Measurements from ENCODE around the gene LANCL2.

Gene LANCL2

DNA sequence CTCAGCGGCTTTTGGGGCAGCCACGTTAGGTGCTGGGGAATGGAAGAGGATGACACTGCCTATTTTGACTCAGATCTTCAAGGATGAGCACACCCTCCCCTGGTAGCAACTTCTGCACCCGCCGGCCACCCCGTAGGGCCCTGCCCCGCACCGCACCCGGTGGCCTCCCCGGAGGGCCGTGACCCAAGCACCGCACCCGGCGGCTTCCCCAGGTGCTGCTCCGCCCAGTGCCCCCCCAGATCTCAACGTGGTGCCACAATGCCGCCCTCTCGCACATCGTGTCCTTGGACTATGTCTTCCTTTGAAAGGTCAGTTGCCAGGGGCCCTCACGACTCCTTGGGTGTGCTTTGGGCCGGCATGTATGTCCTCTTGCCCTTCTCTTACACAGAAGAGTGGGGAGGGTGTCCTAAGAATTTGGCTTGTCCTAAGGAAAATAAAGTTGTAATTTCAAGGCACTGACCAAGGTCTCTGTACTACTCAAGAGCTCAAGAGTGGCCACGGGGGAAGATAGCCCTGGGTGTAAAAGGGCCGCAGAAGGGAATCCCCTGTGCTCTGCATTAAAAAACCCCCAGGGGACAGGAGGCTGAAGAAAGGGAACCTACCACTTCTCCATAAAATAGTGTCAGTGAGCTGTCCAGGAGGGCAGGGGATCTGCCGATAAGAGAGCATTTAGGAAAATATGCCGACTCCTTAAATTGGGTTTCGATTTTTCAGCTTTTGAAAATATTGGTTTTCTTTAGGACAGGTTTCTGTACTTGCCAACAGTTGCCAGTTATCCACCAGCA, 1.6 kb upstream of the LANCL2 start:
- H3K4me3 ChIP-seq (replicated peaks; ENCODE audit: low read depth, low read length) = no peak overlapping the region
- TF ChIP-seq, protein P1, sequence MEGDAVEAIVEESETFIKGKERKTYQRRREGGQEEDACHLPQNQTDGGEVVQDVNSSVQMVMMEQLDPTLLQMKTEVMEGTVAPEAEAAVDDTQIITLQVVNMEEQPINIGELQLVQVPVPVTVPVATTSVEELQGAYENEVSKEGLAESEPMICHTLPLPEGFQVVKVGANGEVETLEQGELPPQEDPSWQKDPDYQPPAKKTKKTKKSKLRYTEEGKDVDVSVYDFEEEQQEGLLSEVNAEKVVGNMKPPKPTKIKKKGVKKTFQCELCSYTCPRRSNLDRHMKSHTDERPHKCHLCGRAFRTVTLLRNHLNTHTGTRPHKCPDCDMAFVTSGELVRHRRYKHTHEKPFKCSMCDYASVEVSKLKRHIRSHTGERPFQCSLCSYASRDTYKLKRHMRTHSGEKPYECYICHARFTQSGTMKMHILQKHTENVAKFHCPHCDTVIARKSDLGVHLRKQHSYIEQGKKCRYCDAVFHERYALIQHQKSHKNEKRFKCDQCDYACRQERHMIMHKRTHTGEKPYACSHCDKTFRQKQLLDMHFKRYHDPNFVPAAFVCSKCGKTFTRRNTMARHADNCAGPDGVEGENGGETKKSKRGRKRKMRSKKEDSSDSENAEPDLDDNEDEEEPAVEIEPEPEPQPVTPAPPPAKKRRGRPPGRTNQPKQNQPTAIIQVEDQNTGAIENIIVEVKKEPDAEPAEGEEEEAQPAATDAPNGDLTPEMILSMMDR (IDR thresholded peaks at IDR 0.05; ENCODE audit: insufficient read depth, low read length, poor library complexity, severe bottlenecking) = no peak
- no peaks in the 10 kb centered on the region for H3K36me3 ChIP-seq (ENCODE audit: control insufficient read depth, insufficient read depth, low read length)
- no peaks in the 10 kb centered on the region for H3K27me3 ChIP-seq (replicated peaks; ENCODE audit: control insufficient read depth, insufficient read depth, low read length)
- DNase-seq (ENCODE audit: extremely low read depth, insufficient read length) = no peak

DNA sequence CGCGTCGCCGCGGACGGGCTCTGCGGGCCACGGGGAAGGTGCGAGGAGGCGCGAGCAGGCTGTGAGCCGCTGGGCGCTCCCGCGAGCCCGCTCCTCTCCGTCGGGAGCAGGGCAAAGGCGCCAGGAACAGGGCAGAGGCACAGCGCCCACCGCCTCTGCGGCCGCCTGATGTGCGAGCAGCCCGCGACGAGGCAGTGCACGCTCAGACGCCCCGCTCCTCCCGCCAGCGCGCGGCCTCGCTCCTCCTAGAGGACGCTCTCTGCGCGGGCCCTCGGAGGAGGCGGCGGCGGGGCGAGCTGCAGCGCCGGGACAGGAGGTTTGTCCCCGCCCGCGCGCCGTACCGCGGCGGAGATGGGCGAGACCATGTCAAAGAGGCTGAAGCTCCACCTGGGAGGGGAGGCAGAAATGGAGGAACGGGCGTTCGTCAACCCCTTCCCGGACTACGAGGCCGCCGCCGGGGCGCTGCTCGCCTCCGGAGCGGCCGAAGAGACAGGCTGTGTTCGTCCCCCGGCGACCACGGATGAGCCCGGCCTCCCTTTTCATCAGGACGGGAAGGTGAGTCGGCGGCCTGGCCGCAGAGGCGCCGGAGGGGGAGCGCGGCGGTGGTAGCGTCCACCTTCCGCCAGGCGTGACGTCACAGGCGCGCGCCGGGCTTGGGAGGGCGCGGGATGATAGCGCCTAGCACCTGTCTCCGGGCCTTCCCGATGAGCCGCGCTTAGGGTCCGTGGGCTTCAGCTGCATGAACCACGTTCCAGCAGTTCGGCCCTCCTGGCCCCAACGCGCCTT, 731 bp downstream of the LANCL2 start:
- TF ChIP-seq, protein P1 (IDR thresholded peaks at IDR 0.05; ENCODE audit: insufficient read depth, low read length, poor library complexity, severe bottlenecking) = no peak
- no peaks in the 10 kb centered on the region for H3K36me3 ChIP-seq (ENCODE audit: control insufficient read depth, insufficient read depth, low read length)
- peak; percentile 100 for DNase-seq (ENCODE audit: extremely low read depth, insufficient read length)
- H3K4me3 ChIP-seq (replicated peaks; ENCODE audit: low read depth, low read length) = peak overlapping the region; percentile 85
- no peaks in the 10 kb centered on the region for H3K27me3 ChIP-seq (replicated peaks; ENCODE audit: control insufficient read depth, insufficient read depth, low read length)

DNA sequence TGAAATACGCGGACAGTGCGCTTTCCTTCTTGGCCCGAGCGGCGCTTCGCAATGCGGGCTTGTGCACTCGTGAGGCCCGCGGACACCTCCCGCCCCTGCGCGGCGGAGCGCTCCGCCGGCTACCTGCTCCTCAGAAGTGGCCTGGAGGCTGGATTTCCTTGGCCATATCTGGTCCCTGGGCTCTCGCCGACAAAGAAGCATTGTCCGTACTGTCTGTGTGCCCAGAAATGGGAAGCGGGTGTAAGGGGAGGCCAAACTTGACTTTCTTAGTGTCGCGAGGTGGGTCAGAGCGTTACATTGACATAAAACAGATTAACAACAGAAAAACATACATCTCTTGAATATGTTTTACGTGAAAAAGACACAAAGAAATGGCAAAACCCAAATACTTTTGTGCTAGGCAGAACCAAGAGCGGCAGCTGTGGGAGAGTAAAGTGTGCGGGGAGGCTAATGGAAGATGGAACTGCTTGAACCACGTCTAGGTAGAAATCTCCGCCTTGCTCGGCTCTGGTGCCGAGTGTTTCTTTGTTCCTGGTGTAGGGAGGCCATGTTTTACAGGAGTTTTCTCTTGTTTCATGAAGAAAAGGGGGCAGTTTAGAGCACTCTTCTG, 1.4 kb downstream of the LANCL2 start:
- Histone ChIP-seq H3K27me3 (replicated peaks; ENCODE audit: control insufficient read depth, insufficient read depth, low read length) (no peaks in the 10 kb centered on the region), H3K4me3 (replicated peaks; ENCODE audit: low read depth, low read length) (peak overlapping the region; percentile 85), H3K36me3 (ENCODE audit: control insufficient read depth, insufficient read depth, low read length) (no peaks in the 10 kb centered on the region; the same call in 1 of the 2 replicates)
- TF ChIP-seq, protein P1 (IDR thresholded peaks at IDR 0.05; ENCODE audit: insufficient read depth, low read length, poor library complexity, severe bottlenecking) = no peak
- no peak for DNase-seq (ENCODE audit: extremely low read depth, insufficient read length)

DNA sequence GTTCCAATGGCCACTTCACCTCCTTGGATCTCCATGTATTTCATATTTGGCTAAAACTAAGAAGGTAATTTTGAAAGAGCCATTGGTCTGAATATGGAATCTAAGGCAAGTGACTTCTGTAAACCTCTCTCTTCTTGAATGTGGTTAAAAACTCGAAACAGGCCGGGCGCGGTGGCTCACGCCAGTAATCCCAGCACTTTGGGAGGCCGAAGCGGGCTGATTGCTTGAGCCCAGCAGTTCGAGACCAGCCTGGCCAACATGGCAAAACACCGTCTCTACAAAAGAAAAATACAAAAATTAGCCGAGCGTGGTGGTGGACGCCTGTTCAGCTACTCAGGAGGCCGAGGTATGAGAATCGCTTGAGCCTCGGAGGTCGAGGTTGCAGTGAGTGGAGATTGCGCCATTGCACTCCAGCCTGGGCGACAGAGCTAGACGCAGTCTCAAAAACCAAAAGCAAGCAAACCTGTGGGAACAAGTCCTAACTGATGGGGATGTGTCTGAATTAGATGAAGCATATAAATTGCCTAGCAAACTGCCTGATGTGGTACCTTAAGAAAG, 2.2 kb downstream of the LANCL2 start:
- H3K4me3 ChIP-seq (replicated peaks; ENCODE audit: low read depth, low read length) = peak overlapping the region; percentile 85
- no peaks in the 10 kb centered on the region; the same call in 1 of the 2 replicates for H3K36me3 ChIP-seq (ENCODE audit: control insufficient read depth, insufficient read depth, low read length)
- H3K27me3 ChIP-seq (replicated peaks; ENCODE audit: control insufficient read depth, insufficient read depth, low read length) = no peaks in the 10 kb centered on the region
- no peak for DNase-seq (ENCODE audit: extremely low read depth, insufficient read length)
- TF ChIP-seq, protein P1 (IDR thresholded peaks at IDR 0.05; ENCODE audit: insufficient read depth, low read length, poor library complexity, severe bottlenecking) = no peak

DNA sequence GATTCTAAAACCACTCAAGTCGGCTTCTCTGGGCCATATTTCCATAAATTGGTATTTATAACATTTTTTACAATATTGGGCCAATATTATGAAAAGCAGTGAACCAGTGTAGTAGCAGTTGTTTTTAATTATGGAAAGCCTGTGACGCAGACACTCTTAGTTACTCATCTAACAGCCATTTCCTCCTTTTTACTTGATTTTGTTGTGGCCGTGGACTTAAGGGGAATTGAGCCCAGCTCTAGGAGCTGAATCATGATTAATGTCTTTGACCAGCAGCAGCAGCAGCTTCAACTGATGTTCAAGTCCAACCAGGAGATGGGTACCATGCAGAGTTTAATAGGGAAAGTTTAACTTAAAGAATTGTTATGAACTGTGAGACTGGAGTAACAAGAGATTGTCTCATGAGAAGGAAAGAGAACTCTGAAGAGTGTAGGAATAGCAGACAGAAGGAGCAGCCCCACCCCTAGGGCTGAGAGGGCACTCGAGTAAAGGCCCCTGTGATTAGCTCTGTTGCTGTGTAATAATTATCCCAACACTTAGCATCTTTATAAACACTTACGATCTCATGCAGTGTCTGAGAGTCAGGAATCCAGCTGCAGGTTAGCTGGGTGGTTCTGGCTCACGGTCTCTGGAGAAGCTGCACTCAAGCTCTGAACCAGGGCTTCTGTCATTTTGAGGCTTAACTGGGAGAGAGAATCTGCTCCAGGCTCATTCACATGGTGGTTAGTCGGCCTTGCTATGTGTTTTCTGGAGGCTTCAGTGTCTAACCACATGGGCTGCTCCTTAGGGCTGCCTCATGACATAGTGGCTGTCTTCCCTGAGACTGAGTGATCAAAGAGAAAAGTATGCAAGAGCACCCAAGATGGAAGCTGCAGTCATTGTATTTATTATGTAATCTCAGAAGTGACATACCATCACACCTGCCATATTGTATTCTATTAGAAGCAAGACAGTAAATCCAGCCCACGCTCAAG, 4.6 kb downstream of the LANCL2 start:
- Histone ChIP-seq H3K4me3 (replicated peaks; ENCODE audit: low read depth, low read length) (no peak overlapping the region), H3K36me3 (ENCODE audit: control insufficient read depth, insufficient read depth, low read length) (no peaks in the 10 kb centered on the region; the same call in 1 of the 2 replicates)
- no peak for DNase-seq (ENCODE audit: extremely low read depth, insufficient read length)

More for the DNA sequence above, 4.6 kb downstream of the LANCL2 start:
- TF ChIP-seq, protein P1 (IDR thresholded peaks at IDR 0.05; ENCODE audit: insufficient read depth, low read length, poor library complexity, severe bottlenecking) = no peak
- H3K27me3 ChIP-seq (replicated peaks; ENCODE audit: control insufficient read depth, insufficient read depth, low read length) = no peaks in the 10 kb centered on the region

Data from GM06990 (cell line).